HCT116 (cell line): ENCODE measurements around the gene MED10. TPM values are rescaled to one million over a fixed set of nuclear protein-coding genes. Genes with fewer than 3 reads are reported as not detected.

Experiments used
- ATAC-seq: fragments of 200-7000 bp; cut with Tn5 transposase; 2 replicates; pipeline ENCODE4 v1.9.1; 2020; ENCODE audit warnings: mild to moderate bottlenecking, moderate library complexity
- BruUV-seq: library from RNA; stranded (reverse); fragments of 400-500 nt; replicated peaks from 2 replicates; lab custom pipeline; 2021; lab: Mats Ljungman, UMichigan
- CTCF ChIA-PET: fragments of 300-600 bp; sonication (Branson Sonifier 250); formaldehyde crosslinking; loops from one replicate; lab custom pipeline; 2021; ENCODE audit warnings: antibody characterized with exemption; lab: Charles Lee
- POLR2A ChIA-PET: fragments of 300-600, 350-600 bp; sonication (Branson Sonifier 250); formaldehyde crosslinking; loops from one replicate; lab custom pipeline; 2021; ENCODE audit warnings: antibody characterized with exemption; lab: Charles Lee
- RAD21 ChIA-PET, 2 experiments: fragments of 300-600 bp; sonication (Branson Sonifier 250); formaldehyde crosslinking; loops; one replicate each; lab custom pipeline; 2023; ENCODE audit warnings: low total read pairs in 2 of 2; ENCODE audit not compliant: uncharacterized antibody in 2 of 2, unreplicated experiment in 2 of 2, low non-redundant PET in 1 of 2; lab: Charles Lee
- DNase-seq: peaks from one replicate; pipeline ENCODE4 v3.0.0-alpha.2; 2010; ENCODE audit warnings: low read depth, low spot score
- H2AFZ ChIP-seq: fragments of 200-600 bp; shearing (Covaris generic), sonication (generic); 2 replicates; pipeline ENCODE4 v1.6.1; 2017; ENCODE audit warnings: low read depth, mixed run types, mixed read lengths, antibody characterized with exemption, low read length; ENCODE audit not compliant: poor library complexity, severe bottlenecking
- H3K27ac ChIP-seq: 2 replicates; pipeline ENCODE4 v1.5.1; 2012; ENCODE audit warnings: low read depth, low read length
- H3K27me3 ChIP-seq: fragments of 200-600 bp; sonication (generic); 2 replicates; pipeline ENCODE4 v1.6.1; 2016; ENCODE audit warnings: mixed run types, low read length, mixed read lengths; ENCODE audit not compliant: insufficient read depth
- H3K36me3 ChIP-seq, 2 experiments: fragments of 200-500 bp in 1 of 2; fragments of 200-600 bp in 1 of 2; sonication (Bioruptor generic) in 1 of 2; sonication (generic) in 1 of 2; 2 replicates each; pipeline versions ENCODE4 v1.5.1 to v1.6.1; 2014 to 2016; ENCODE audit warnings: low read length in 2 of 2, inconsistent platforms in 1 of 2, mixed read lengths in 1 of 2, mixed run types in 1 of 2; ENCODE audit not compliant: insufficient read depth in 2 of 2, control insufficient read depth in 1 of 2
- H3K4me1 ChIP-seq, 2 experiments: fragments of 200-600 bp in 1 of 2; sonication (generic) in 1 of 2; 2 replicates each; pipeline versions ENCODE4 v1.5.1 to v1.6.1; 2012 to 2017; ENCODE audit warnings: low read length in 2 of 2, inconsistent platforms in 1 of 2, mild to moderate bottlenecking in 1 of 2, mixed read lengths in 1 of 2, mixed run types in 1 of 2, moderate library complexity in 1 of 2; ENCODE audit not compliant: insufficient read depth in 2 of 2, control insufficient read depth in 1 of 2
- H3K4me2 ChIP-seq: fragments of 200-600 bp; sonication (generic); 2 replicates; pipeline ENCODE4 v1.6.1; 2017; ENCODE audit warnings: mixed run types, low read length, mixed read lengths
- H3K4me3 ChIP-seq, 2 experiments: fragments of 200-600 bp in 1 of 2; sonication (generic) in 1 of 2; replicated peaks in 1 of 2; 2 replicates each; pipeline ENCODE4 v1.5.1; 2011 to 2016; ENCODE audit warnings: low read length in 2 of 2, control low read depth in 1 of 2, low read depth in 1 of 2, mild to moderate bottlenecking in 1 of 2, mixed read lengths in 1 of 2, mixed run types in 1 of 2
- H3K79me2 ChIP-seq: fragments of 200-600 bp; sonication (generic); 2 replicates; pipeline ENCODE4 v1.6.1; 2017; ENCODE audit warnings: mild to moderate bottlenecking, mixed run types, low read length, moderate library complexity, mixed read lengths; ENCODE audit not compliant: insufficient read depth
- H3K9ac ChIP-seq: fragments of 200-600 bp; sonication (generic); 2 replicates; pipeline ENCODE4 v1.6.1; 2016; ENCODE audit warnings: low read length, mixed read lengths
- H3K9me2 ChIP-seq: fragments of 200-600 bp; sonication (generic), shearing (Covaris generic); 2 replicates; pipeline ENCODE4 v1.6.1; 2017; ENCODE audit warnings: mixed run types, mild to moderate bottlenecking, moderate library complexity; ENCODE audit not compliant: insufficient read depth
- H3K9me3 ChIP-seq, 2 experiments: fragments of 200-500 bp in 1 of 2; fragments of 200-600 bp in 1 of 2; sonication (Bioruptor generic) in 1 of 2; sonication (generic) in 1 of 2; 2 replicates each; pipeline ENCODE4 v1.6.1; 2014 to 2017; ENCODE audit warnings: low read length in 2 of 2, mixed read lengths in 2 of 2, inconsistent platforms in 1 of 2, low read depth in 1 of 2, mild to moderate bottlenecking in 1 of 2, mixed run types in 1 of 2, moderate library complexity in 1 of 2; ENCODE audit not compliant: control insufficient read depth in 1 of 2, insufficient read depth in 1 of 2
- H4K20me1 ChIP-seq: fragments of 200-600 bp; sonication (generic), shearing (Covaris generic); 2 replicates; pipeline ENCODE4 v1.6.1; 2017; ENCODE audit warnings: mixed run types, mild to moderate bottlenecking, moderate library complexity; ENCODE audit not compliant: insufficient read depth
- CEBPB ChIP-seq: IDR thresholded peaks from 2 replicates; pipeline ENCODE4 v1.6.1; 2012; ENCODE audit warnings: low read depth
- CTCF ChIP-seq, 3 experiments: fragments of 200-600 bp in 1 of 3; sonication (generic) in 1 of 3; IDR thresholded peaks in 2 of 3; conservative IDR thresholded peaks in 1 of 3; 2 replicates each; pipeline ENCODE4 v1.5.1; 2012 to 2017; ENCODE audit warnings: low read depth in 2 of 3, low read length in 2 of 3, antibody characterized with exemption in 1 of 3, borderline replicate concordance in 1 of 3, control low read depth in 1 of 3, mild to moderate bottlenecking in 1 of 3, mixed read lengths in 1 of 3, mixed run types in 1 of 3, moderate library complexity in 1 of 3; ENCODE audit not compliant: insufficient read depth in 1 of 3
- EGR1 ChIP-seq: IDR thresholded peaks from 2 replicates; pipeline ENCODE4 v1.6.1; 2012; ENCODE audit warnings: low read depth
- EZH2 ChIP-seq: fragments of 200-600 bp; sonication (generic); IDR thresholded peaks from 2 replicates; pipeline ENCODE4 v1.6.1; 2017; ENCODE audit warnings: antibody characterized with exemption, mixed run types
- FOSL1 ChIP-seq: IDR thresholded peaks from 2 replicates; pipeline ENCODE4 v1.6.1; 2012; ENCODE audit warnings: low read depth
- POLR2A ChIP-seq: IDR thresholded peaks from 2 replicates; pipeline ENCODE4 v1.7.0; 2011; ENCODE audit warnings: borderline replicate concordance; ENCODE audit not compliant: insufficient read depth, insufficient read length; ENCODE audit errors: extremely low read depth
- RAD21 ChIP-seq: IDR thresholded peaks from 2 replicates; pipeline ENCODE4 v1.6.1; 2012; ENCODE audit warnings: low read depth, mild to moderate bottlenecking
- SRF ChIP-seq: IDR thresholded peaks from 2 replicates; pipeline ENCODE4 v1.6.1; 2012; ENCODE audit warnings: low read depth
- YY1 ChIP-seq: IDR thresholded peaks from 2 replicates; pipeline ENCODE4 v1.6.1; 2011; ENCODE audit warnings: low read length, low read depth, moderate library complexity, mild to moderate bottlenecking; ENCODE audit not compliant: insufficient replicate concordance; ENCODE audit errors: extremely low read depth
- intact Hi-C: fragments of 100-400 bp; cut with micrococcal nuclease; formaldehyde crosslinking; loops from 2 replicates; pipeline ENCODE4 v1.10.0; 2022
- total RNA-seq: library from RNA; stranded (reverse); gene quantifications from one replicate; pipeline ENCODE4 v1.2.1, GENCODE V29; 2021; ENCODE audit not compliant: unreplicated experiment
- TF ChIP-seq, protein P1 (sequence below): IDR thresholded peaks from 2 replicates; pipeline ENCODE4 v1.6.1; 2012; ENCODE audit warnings: low read depth

MED10 gene
- total RNA-seq, 1 experiment from 2014 or later, result 35.0 TPM

- ChIA-PET POLR2A (no interaction called here), RAD21 (no interaction called here), CTCF (no interaction called here)
- Histone ChIP-seq H3K27me3 (0 out of 2 replicates have a peak, but pooled peaks cover 10% of the 10 kb centered on the region), H3K9me2 (no peaks in the 10 kb centered on the region), H3K4me3 (no peak overlapping the region), H3K4me2 (no peak overlapping the region), H3K79me2 (no peaks in the 10 kb centered on the region), H3K27ac (no peak overlapping the region), H4K20me1 (no peaks in the 10 kb centered on the region), H3K9me3 (no peaks in the 10 kb centered on the region), H2AFZ (no peak overlapping the region), H3K9ac (no peak overlapping the region), H3K4me1 (no peaks in the 10 kb centered on the region), H3K36me3 (no peaks in the 10 kb centered on the region)
- no TSS peak for BruUV-seq
- DNase-seq, result no peak
- intact Hi-C loops, result no loop called here
- no peak for ATAC-seq
- TF ChIP-seq CEBPB, result no peak
- no peak for TF ChIP-seq FOSL1
Observed at GRCh38 chr5:6338871-6339270, 39.5 kb downstream of the MED10 start.

GRCh38 chr5:6338135-6338534, 40.2 kb downstream of the MED10 start:
- H3K79me2 ChIP-seq, result no peaks in the 10 kb centered on the region
- H3K9ac ChIP-seq, result no peak overlapping the region
- ChIA-PET RAD21 (no interaction called here), CTCF (no interaction called here), POLR2A (no interaction called here)
- intact Hi-C loops, result no loop called here
- 0 out of 2 replicates have a peak, but pooled peaks cover 10% of the 10 kb centered on the region for H3K27me3 ChIP-seq
- H3K36me3 ChIP-seq, result no peaks in the 10 kb centered on the region
- no peaks in the 10 kb centered on the region for H4K20me1 ChIP-seq
- H2AFZ ChIP-seq, result no peak overlapping the region
- DNase-seq, result no peak
- H3K4me1 ChIP-seq, result no peaks in the 10 kb centered on the region
- no TSS peak for BruUV-seq
- H3K4me3 ChIP-seq, result no peak overlapping the region
- H3K9me2 ChIP-seq, result no peaks in the 10 kb centered on the region
- H3K9me3 ChIP-seq, result no peaks in the 10 kb centered on the region
- H3K27ac ChIP-seq, result no peak overlapping the region
- H3K4me2 ChIP-seq, result no peak overlapping the region
- no peak for ATAC-seq
- TF ChIP-seq CTCF (IDR thresholded peaks at IDR 0.05 in 2 of 3, conservative IDR thresholded peaks at IDR 0.05 in 1 of 3; ENCODE audit: borderline replicate concordance in 1 of 3, insufficient read depth in 1 of 3, low read depth in 2 of 3, low read length in 2 of 3) (no peak), POLR2A (no peak), RAD21 (no peak), SRF (no peak), EZH2 (no peak), EGR1 (no peak), YY1 (no peak), CEBPB (no peak)
- TF ChIP-seq, protein P1, sequence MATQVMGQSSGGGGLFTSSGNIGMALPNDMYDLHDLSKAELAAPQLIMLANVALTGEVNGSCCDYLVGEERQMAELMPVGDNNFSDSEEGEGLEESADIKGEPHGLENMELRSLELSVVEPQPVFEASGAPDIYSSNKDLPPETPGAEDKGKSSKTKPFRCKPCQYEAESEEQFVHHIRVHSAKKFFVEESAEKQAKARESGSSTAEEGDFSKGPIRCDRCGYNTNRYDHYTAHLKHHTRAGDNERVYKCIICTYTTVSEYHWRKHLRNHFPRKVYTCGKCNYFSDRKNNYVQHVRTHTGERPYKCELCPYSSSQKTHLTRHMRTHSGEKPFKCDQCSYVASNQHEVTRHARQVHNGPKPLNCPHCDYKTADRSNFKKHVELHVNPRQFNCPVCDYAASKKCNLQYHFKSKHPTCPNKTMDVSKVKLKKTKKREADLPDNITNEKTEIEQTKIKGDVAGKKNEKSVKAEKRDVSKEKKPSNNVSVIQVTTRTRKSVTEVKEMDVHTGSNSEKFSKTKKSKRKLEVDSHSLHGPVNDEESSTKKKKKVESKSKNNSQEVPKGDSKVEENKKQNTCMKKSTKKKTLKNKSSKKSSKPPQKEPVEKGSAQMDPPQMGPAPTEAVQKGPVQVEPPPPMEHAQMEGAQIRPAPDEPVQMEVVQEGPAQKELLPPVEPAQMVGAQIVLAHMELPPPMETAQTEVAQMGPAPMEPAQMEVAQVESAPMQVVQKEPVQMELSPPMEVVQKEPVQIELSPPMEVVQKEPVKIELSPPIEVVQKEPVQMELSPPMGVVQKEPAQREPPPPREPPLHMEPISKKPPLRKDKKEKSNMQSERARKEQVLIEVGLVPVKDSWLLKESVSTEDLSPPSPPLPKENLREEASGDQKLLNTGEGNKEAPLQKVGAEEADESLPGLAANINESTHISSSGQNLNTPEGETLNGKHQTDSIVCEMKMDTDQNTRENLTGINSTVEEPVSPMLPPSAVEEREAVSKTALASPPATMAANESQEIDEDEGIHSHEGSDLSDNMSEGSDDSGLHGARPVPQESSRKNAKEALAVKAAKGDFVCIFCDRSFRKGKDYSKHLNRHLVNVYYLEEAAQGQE, result no peak
- TF ChIP-seq, all 23 proteins: peak for 0
